SK-N-SH treated with all-trans-retinoic acid at 6 μM for 48 hours (cell line): ENCODE results near the gene SYTL2.
A peak's percentile ranks its signal among the peaks of the same experiment; 100 is the strongest.

Experiments
- ATAC-seq: fragments of 200-7000 bp; cut with Tn5 transposase; 3 replicates; pipeline ENCODE4 v1.9.1; 2020; ENCODE audit warnings: mild to moderate bottlenecking, moderate library complexity
- ARNTL ChIP-seq: fragments of 450-650 bp; formaldehyde crosslinking; IDR thresholded peaks from 2 replicates; pipeline ENCODE4 v1.5.0; 2020; ENCODE audit warnings: low read depth, mild to moderate bottlenecking, moderate library complexity, borderline replicate concordance
- BACH2 ChIP-seq: fragments of 250-450 bp; sonication (Bioruptor Pico); IDR thresholded peaks from 2 replicates; pipeline ENCODE4 v1.9.0; 2021; ENCODE audit warnings: mild to moderate bottlenecking, borderline replicate concordance
- CREB5 ChIP-seq: fragments of 250-450 bp; sonication (Bioruptor Pico); IDR thresholded peaks from 2 replicates; pipeline ENCODE4 v1.5.1; 2020; ENCODE audit warnings: low read depth, mild to moderate bottlenecking, moderate library complexity
- CSDC2 ChIP-seq: fragments of 250-450 bp; sonication (Bioruptor Pico); IDR thresholded peaks from 2 replicates; pipeline ENCODE4 v1.5.0; 2020; ENCODE audit warnings: mild to moderate bottlenecking, moderate library complexity
- CSRNP3 ChIP-seq: fragments of 250-450 bp; sonication (Bioruptor Pico); IDR thresholded peaks from 2 replicates; pipeline ENCODE4 v1.5.1; 2021; ENCODE audit warnings: mild to moderate bottlenecking, moderate library complexity
- ESRRG ChIP-seq: fragments of 250-450 bp; sonication (Bioruptor Pico); IDR thresholded peaks from 2 replicates; pipeline ENCODE4 v1.6.1; 2021; ENCODE audit warnings: mild to moderate bottlenecking
- GLIS3 ChIP-seq: fragments of 250-450 bp; sonication (Bioruptor Pico); IDR thresholded peaks from 2 replicates; pipeline ENCODE4 v1.5.0; 2020; ENCODE audit warnings: mild to moderate bottlenecking, moderate library complexity
- ISL1 ChIP-seq: fragments of 250-450 bp; sonication (Bioruptor Pico); IDR thresholded peaks from 2 replicates; pipeline ENCODE4 v2.1.2; 2022; ENCODE audit warnings: mild to moderate bottlenecking, moderate library complexity
- OSR1 ChIP-seq: fragments of 250-450 bp; sonication (Bioruptor Pico); IDR thresholded peaks from 2 replicates; pipeline ENCODE4 v1.8.0; 2022; ENCODE audit warnings: moderate library complexity, mild to moderate bottlenecking, inconsistent platforms
- PATZ1 ChIP-seq: fragments of 250-450 bp; sonication (Bioruptor Pico); IDR thresholded peaks from 2 replicates; pipeline ENCODE4 v1.8.0; 2020; ENCODE audit warnings: mild to moderate bottlenecking, moderate library complexity, borderline replicate concordance
- POU6F1 ChIP-seq: fragments of 250-450 bp; sonication (Bioruptor Pico); IDR thresholded peaks from 2 replicates; pipeline ENCODE4 v1.8.0; 2021; ENCODE audit warnings: low read depth, mild to moderate bottlenecking, moderate library complexity, borderline replicate concordance
- PPARA ChIP-seq: fragments of 250-450 bp; sonication (Bioruptor Pico); IDR thresholded peaks from 2 replicates; pipeline ENCODE4 v1.5.0; 2020; ENCODE audit warnings: mild to moderate bottlenecking, borderline replicate concordance
- RARB ChIP-seq: fragments of 250-450 bp; sonication (Bioruptor Pico); IDR thresholded peaks from 2 replicates; pipeline ENCODE4 v1.8.0; 2021; ENCODE audit warnings: mild to moderate bottlenecking, moderate library complexity
- SNAI2 ChIP-seq: fragments of 250-450 bp; sonication (Bioruptor Pico); IDR thresholded peaks from 2 replicates; pipeline ENCODE4 v1.5.0; 2020; ENCODE audit warnings: mild to moderate bottlenecking, moderate library complexity
- TCF4 ChIP-seq: fragments of 250-450 bp; sonication (Bioruptor Pico); IDR thresholded peaks from 2 replicates; pipeline ENCODE4 v1.8.0; 2021; ENCODE audit warnings: mild to moderate bottlenecking, moderate library complexity, borderline replicate concordance
- TOX ChIP-seq: fragments of 250-450 bp; sonication (Bioruptor Pico); IDR thresholded peaks from 2 replicates; pipeline ENCODE4 v1.8.0; 2021; ENCODE audit warnings: mild to moderate bottlenecking, moderate library complexity, borderline replicate concordance
- TSHZ2 ChIP-seq: fragments of 250-450 bp; sonication (Bioruptor Pico); IDR thresholded peaks from 2 replicates; pipeline ENCODE4 v1.5.0; 2020; ENCODE audit warnings: mild to moderate bottlenecking, moderate library complexity
- ZC3H10 ChIP-seq: fragments of 250-450 bp; sonication (Bioruptor Pico); IDR thresholded peaks from 2 replicates; pipeline ENCODE4 v1.5.1; 2021; ENCODE audit warnings: mild to moderate bottlenecking, moderate library complexity
- ZFP3 ChIP-seq: fragments of 250-450 bp; sonication (Bioruptor Pico); IDR thresholded peaks from 2 replicates; pipeline ENCODE4 v1.5.0; 2020; ENCODE audit warnings: mild to moderate bottlenecking, moderate library complexity
- ZFP30 ChIP-seq: fragments of 450-650 bp; formaldehyde crosslinking; IDR thresholded peaks from 2 replicates; pipeline ENCODE4 v1.5.0; 2022; ENCODE audit warnings: mild to moderate bottlenecking, moderate library complexity
- ZNF565 ChIP-seq: fragments of 450-650 bp; formaldehyde crosslinking; conservative IDR thresholded peaks from 2 replicates; pipeline ENCODE4 v1.5.0; 2020; ENCODE audit warnings: low read depth, mild to moderate bottlenecking, moderate library complexity
- ZNF70 ChIP-seq: fragments of 450-650 bp; formaldehyde crosslinking; IDR thresholded peaks from 2 replicates; pipeline ENCODE4 v1.5.0; 2020; ENCODE audit warnings: mild to moderate bottlenecking, moderate library complexity
- ZNF8 ChIP-seq: fragments of 450-650 bp; formaldehyde crosslinking; IDR thresholded peaks from 2 replicates; pipeline ENCODE4 v1.5.0; 2020; ENCODE audit warnings: mild to moderate bottlenecking, moderate library complexity

The SYTL2 gene

GRCh38 chr11:85762226-85762625 lies 48.7 kb downstream of the SYTL2 start:
- TF ChIP-seq POU6F1 (CRISPR knock-in tag) (no peak), ZFP3 (no peak), BACH2 (CRISPR knock-in tag) (no peak), TCF4 (no peak), PPARA (no peak), OSR1 (CRISPR knock-in tag) (no peak), ZFP30 (CRISPR knock-in tag) (no peak), ZC3H10 (no peak), CREB5 (no peak), GLIS3 (CRISPR knock-in tag) (no peak)
- ATAC-seq: no peak

- peak; percentile 91 for ATAC-seq
- TF ChIP-seq ZNF70 (no peak), ZFP3 (no peak), TCF4 (no peak), OSR1 (CRISPR knock-in tag) (no peak), PPARA (no peak), ZFP30 (CRISPR knock-in tag) (no peak), GLIS3 (CRISPR knock-in tag) (no peak), CSDC2 (CRISPR knock-in tag) (no peak), PATZ1 (CRISPR knock-in tag) (no peak), ISL1 (CRISPR knock-in tag) (no peak), ZNF8 (CRISPR knock-in tag) (no peak), CSRNP3 (no peak), RARB (no peak), CREB5 (no peak), SNAI2 (CRISPR knock-in tag) (no peak), ZNF565 (no peak)
Measured at GRCh38 chr11:85759915-85760314, 51.0 kb downstream of the SYTL2 start.

GRCh38 chr11:85758480-85759039 lies 52.4 kb downstream of the SYTL2 start:
- ATAC-seq: no peak
- no peak for TF ChIP-seq ARNTL
- TF ChIP-seq CSDC2 (CRISPR knock-in tag): no peak
- no peak for TF ChIP-seq ZNF8 (CRISPR knock-in tag)
- no peak for TF ChIP-seq TOX
- no peak for TF ChIP-seq POU6F1 (CRISPR knock-in tag)
- TF ChIP-seq RARB: no peak
- TF ChIP-seq ZNF70: no peak
- no peak for TF ChIP-seq GLIS3 (CRISPR knock-in tag)
- no peak for TF ChIP-seq TSHZ2 (CRISPR knock-in tag)
- no peak for TF ChIP-seq CREB5
- TF ChIP-seq OSR1 (CRISPR knock-in tag): no peak
- no peak for TF ChIP-seq ESRRG
- no peak for TF ChIP-seq PATZ1 (CRISPR knock-in tag)
- TF ChIP-seq ZFP30 (CRISPR knock-in tag): no peak
